Frontal cortex (tissue), 4 donors: ENCODE data around the gene NUDCD3. TPM values are rescaled to one million over a fixed set of nuclear protein-coding genes. Genes with fewer than 3 reads are reported as not detected.
A peak's percentile ranks its signal among the peaks of the same experiment; 100 is the strongest.

Experiments
- DNase-seq, 2 donors: peaks; one replicate each; pipeline ENCODE4 v3.0.0; 2012; ENCODE audit warnings: low spot score in 2 of 2
- FAIRE-seq: peaks from 2 replicates; lab custom pipeline; 2012; peaks lifted over from hg19 to GRCh38; lab: Jason Lieb, UNC
- total RNA-seq: library from RNA; depleted of rRNA; stranded (reverse); fragments of >200 nt; gene quantifications from one replicate; pipeline ENCODE4 v1.2.3, GENCODE V29; 2014
- donor health status: control.
- donor health status: control.
- donor health status: control.

The NUDCD3 gene
- total RNA-seq, 1 donor from 2014 or later = 110 TPM

DNA sequence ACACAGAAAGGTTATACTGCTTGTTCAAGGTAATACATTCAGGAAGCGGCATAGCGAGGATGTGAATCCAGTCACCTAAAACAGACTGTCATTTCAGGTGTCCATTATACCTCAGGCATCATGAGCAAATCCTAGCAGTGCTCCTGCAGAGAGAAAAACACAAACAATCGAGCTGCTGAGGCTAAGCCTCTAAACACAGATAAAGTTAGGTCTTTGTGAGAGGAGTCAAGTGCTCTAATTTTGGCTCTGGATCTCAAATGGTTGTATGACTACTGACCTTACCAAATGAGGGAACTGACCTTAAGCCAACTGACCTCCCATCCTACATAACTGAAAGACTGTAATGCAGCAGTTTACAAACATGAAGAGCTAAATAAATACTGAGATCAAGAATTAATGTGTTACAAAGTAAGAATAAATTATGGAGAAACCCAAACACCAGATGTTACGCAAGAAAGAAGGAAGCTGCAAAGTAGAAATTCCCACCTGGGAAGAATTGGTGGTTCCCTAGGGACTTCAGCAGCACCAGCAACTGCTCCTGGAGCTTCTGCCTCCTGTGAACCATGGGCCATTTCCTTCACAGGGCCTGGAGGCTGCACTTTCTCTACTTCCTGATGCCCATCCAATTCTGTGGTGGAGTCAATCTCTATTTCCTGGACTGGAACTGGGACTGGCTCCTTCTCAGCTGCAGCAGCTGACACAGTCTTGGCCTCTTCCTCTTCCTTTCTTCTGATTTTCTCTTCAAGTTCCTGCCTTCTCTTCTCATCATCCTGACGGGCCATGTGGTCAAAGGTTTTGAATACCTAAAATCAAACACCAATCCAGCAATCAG is 5.8 kb downstream of the NUDCD3 start:
- FAIRE-seq = no peak
- no peak for DNase-seq

GRCh38 chr7:44482502-44483485 is 7.7 kb downstream of the NUDCD3 start:
- DNase-seq (no peak), FAIRE-seq (no peak)

DNA sequence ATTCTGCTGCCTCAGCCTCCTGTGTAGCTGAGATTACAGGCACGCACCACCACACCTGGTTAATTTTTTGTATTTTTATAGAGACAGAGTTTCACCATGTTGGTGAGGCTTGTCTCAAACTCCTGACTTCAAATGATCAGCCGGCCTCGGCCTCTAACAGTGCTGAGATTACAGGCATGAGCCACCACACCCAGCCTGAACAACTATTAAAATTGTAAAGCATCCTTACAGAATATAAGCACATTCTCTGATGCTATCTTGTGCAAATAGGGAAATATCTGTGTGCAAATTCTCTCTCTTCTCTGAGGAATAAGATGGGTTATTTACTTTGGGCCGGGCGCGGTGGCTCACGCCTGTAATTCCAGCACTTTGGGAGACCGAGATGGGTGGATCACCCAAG is 12.5 kb downstream of the NUDCD3 start:
- FAIRE-seq = no peak
- no peak for DNase-seq

GRCh38 chr7:44477063-44477830 is 13.2 kb downstream of the NUDCD3 start:
- FAIRE-seq = no peak
- DNase-seq = peak; percentile 29 to 48

GRCh38 chr7:44476313-44476712 is 14.1 kb downstream of the NUDCD3 start:
- DNase-seq (no peak), FAIRE-seq (no peak)

DNA sequence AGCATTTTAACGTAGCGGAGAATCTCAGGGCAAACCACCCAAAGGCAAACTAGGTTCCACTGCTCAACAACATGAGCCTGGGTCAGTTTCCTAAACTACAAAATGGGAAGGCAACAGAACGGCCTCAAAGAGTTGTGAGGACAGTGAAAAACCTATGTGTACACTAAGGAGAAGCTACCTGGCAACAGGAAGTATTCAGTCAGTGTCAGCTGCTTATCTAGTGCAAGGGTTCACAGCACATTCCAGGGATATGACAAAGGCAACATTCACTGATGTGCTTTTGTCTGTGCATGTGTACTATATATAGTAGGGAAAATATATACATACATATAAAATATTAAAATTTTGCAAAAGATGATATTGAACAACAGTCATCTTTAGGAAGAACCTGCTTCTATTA is 17.2 kb downstream of the NUDCD3 start:
- no peak for FAIRE-seq
- no peak for DNase-seq

DNA sequence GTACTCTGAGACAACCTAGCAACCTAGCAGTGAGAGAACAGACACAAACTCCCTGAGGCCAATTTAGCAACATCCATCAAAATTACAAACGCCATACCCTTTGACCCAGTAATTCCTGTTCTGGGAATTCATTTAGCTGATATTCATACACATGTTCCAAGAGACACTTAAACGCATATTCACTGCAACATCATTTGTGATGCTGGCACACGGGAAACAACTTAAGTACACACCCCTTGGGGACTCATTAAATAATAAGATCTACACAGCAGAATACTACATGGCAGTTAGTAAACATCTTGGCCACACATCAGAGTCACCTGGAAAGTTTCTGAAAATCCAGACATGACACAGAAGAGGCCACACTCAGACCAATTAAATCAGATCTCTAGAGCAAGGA is 17.6 kb downstream of the NUDCD3 start:
- DNase-seq (no peak), FAIRE-seq (no peak)

DNA sequence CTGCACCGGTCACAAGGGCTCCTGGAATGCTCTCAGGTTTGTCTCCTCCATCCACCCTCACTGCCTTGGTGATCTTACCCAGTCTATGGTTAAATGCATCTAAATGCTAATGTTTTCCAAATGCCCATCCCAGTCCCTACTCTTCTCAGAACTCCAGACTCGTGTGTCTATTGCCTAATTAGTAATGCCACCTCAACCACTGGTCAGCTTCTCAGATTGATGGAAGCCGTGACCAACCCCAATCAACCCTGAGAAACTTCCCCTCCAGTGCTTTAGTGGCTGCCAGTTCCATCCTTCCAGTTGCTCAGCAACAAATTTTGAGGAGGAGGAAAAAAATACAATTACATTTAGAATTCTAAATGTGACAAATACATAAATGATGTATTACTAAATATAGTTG is 18.6 kb downstream of the NUDCD3 start:
- DNase-seq = no peak
- FAIRE-seq = no peak

DNA sequence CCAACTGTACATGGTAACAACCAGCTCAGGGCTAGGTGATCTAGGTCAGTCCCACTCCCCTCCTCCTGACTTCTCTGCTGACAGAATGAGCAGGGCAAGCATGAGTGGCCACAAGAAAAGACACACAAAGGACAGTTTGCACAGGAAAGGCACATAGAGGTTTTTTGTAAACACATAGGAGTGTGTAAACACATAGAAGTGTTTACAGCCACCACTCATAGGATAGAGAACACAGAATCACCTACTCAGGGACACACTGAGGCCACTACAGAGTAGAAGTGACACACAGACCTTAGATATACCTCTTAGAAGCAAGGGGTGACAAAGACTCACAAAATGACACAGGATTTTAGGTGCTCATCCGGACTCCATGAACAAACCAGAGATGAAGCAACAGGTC is 19.0 kb downstream of the NUDCD3 start:
- DNase-seq (no peak), FAIRE-seq (no peak)

GRCh38 chr7:44470628-44471245 is 19.7 kb downstream of the NUDCD3 start:
- FAIRE-seq = no peak
- DNase-seq = no peak

DNA sequence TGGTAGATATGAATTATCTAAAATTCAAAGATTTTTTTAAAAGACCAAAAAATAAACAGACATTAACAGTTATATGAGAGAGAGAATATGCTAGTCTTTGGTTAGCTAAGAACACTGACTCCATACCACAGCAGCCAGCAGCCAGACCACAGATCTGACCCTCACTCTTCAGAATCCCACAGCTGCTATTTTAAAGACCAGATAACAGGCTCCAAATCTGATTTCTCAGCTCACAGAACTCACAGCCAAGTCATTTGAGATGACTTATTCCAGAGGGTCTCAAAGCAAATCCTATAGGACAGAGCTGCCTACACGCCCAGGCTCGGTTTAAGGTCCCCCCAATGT is 20.4 kb downstream of the NUDCD3 start:
- FAIRE-seq = no peak

GRCh38 chr7:44469461-44470134 is 20.9 kb downstream of the NUDCD3 start:
- FAIRE-seq (no peak), DNase-seq (no peak)

More for the DNA sequence above, 20.4 kb downstream of the NUDCD3 start:
- DNase-seq = no peak

- FAIRE-seq = no peak
Measured at GRCh38 chr7:44467217-44467548, 23.3 kb downstream of the NUDCD3 start.

GRCh38 chr7:44466300-44467216 is 23.9 kb downstream of the NUDCD3 start:
- FAIRE-seq (no peak), DNase-seq (no peak)

More at GRCh38 chr7:44467217-44467548, 23.3 kb downstream of the NUDCD3 start:
- DNase-seq = no peak

DNA sequence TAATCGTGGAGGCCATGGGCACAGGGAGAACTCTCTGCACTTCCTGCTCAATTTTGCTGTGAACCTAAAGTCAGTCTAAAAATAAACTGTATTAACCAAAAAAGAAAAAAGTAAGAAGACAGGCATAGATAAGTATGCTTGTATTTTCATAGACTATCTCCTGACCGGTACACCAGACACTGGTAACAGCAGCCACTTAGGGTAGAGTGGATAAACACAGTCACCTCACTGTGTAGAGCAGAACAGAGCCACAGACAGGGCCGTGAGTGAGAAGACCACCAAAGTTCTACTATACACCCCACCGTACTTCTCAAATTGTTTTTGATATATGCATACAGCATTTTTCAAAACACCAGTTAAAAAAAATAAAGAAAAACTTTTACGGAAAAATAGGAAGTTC is 25.0 kb downstream of the NUDCD3 start:
- DNase-seq = no peak
- no peak for FAIRE-seq

DNA sequence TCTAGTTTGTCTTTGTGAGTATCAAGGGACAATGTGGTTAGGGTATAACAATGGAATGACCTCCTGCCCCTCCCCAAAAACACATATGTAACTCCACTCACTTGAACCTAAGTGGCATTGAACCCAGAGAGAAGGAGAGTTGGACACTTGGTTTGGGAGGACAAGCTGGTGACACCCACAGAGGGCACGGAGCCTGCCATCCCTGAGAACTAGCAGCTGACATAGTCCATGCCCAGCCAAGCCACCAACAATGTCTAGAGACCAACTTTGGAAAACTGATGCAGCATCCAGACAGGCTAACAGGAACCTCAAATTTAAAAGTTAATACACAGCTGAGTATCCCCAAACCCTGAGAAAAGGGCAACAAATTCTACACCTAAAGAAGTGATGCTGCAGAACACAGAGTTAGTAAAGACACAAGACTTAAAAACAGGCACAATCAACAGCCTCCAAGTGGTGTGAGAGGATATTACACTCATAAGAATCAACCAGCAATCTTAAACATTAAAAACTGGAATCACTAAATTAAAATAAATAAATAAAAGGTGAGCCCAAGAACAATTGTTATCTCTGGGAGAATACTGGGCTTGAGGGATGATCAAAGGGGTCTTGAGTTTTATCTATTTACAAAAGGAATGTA is 27.2 kb downstream of the NUDCD3 start:
- no peak for DNase-seq
- FAIRE-seq = no peak

- no peak for DNase-seq
- no peak for FAIRE-seq
Measured at GRCh38 chr7:44461387-44461786, 29.1 kb downstream of the NUDCD3 start.

DNA sequence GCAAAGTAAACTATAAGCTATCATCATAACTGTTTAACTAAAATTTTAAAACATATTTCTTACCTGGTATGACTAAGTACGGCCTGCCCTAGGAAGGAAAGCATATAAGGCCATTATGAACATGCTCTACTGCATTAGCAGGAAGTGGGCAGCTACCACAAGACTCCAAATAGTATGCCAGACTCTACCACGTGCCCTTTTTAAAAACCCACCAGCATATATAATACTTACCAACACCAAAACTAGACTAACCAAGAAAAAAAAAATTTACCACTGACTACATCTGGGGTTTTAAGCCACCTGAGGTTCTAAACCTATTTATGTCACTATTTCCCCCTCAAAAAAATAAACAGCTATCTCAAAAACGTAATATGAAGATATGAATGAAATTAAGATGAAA is 30.1 kb downstream of the NUDCD3 start:
- DNase-seq = no peak
- FAIRE-seq = no peak
